Measurements from ENCODE around the gene SMCHD1. TPM values are rescaled to one million over a fixed set of nuclear protein-coding genes. Genes with fewer than 3 reads are reported as not detected.
"Not testable (repeated sequence)": the region's sequence is repeated elsewhere in the genome, so short reads cannot be mapped to it uniquely, and the experiment has no call there.

The SMCHD1 gene
- total RNA-seq, 2 experiments from 2014 or later = 195 to 215 TPM

- CTCF ChIA-PET = interaction anchor here (0.7 kb wide), 1 partner anchor 87 kb away, joined by 5 read pairs; no protein-coding TSS in a partner anchor
- H3K36me3 Mint-ChIP-seq (ENCODE audit: low read depth) = peaks cover 69% of the 10 kb centered on the region
- peaks cover 57% of the 10 kb centered on the region for H3K4me1 Mint-ChIP-seq
- H3K9me3 Mint-ChIP-seq, H3K4me3 Mint-ChIP-seq, H3K27me3 Mint-ChIP-seq, H3K27ac Mint-ChIP-seq, POLR2A ChIA-PET, DNase-seq: not testable (repeated sequence)
Observed at GRCh38 chr18:2662288-2662687, 6.8 kb downstream of the SMCHD1 start.

GRCh38 chr18:2662990-2663389 lies 7.5 kb downstream of the SMCHD1 start:
- peak overlapping the region; percentile 25 for H3K27ac Mint-ChIP-seq
- DNase-seq = no peak
- H3K4me3 Mint-ChIP-seq = no peak overlapping the region
- peaks cover 4% of the 10 kb centered on the region for H3K9me3 Mint-ChIP-seq
- peaks cover 67% of the 10 kb centered on the region for H3K36me3 Mint-ChIP-seq (ENCODE audit: low read depth)
- CTCF ChIA-PET = interaction anchor here (0.6 to 0.7 kb wide), 3 partner anchors 21 to 88 kb away, joined by 3 to 5 read pairs (median 3); no protein-coding TSS in a partner anchor
- no peaks in the 10 kb centered on the region for H3K27me3 Mint-ChIP-seq
- H3K4me1 Mint-ChIP-seq = peaks cover 58% of the 10 kb centered on the region
- POLR2A ChIA-PET = no interaction called here

- Mint-ChIP-seq H3K9me3 (no peaks in the 10 kb centered on the region), H3K4me1 (peaks cover 52% of the 10 kb centered on the region), H3K27ac (no peak overlapping the region), H3K27me3 (no peaks in the 10 kb centered on the region), H3K36me3 (ENCODE audit: low read depth) (peaks cover 87% of the 10 kb centered on the region), H3K4me3 (no peak overlapping the region)
- ChIA-PET CTCF (interaction anchor here (0.6 to 1.2 kb wide), 3 partner anchors 10 to 102 kb away, joined by 3 to 5 read pairs (median 3); no protein-coding TSS in a partner anchor), POLR2A (interaction anchor here (0.7 kb wide), 1 partner anchor 8 kb away, joined by 3 read pairs; no protein-coding TSS in a partner anchor)
- DNase-seq = no peak
Observed at GRCh38 chr18:2672410-2672809, 16.9 kb downstream of the SMCHD1 start.

GRCh38 chr18:2672872-2673271 lies 17.3 kb downstream of the SMCHD1 start:
- ChIA-PET CTCF (interaction anchor here (0.6 to 1.2 kb wide), 2 partner anchors 10 to 102 kb away, joined by 3 to 5 read pairs; no protein-coding TSS in a partner anchor), POLR2A (interaction anchor here (0.7 kb wide), 1 partner anchor 8 kb away, joined by 3 read pairs; no protein-coding TSS in a partner anchor)
- peaks cover 91% of the 10 kb centered on the region for H3K36me3 Mint-ChIP-seq (ENCODE audit: low read depth)
- H3K27ac Mint-ChIP-seq = no peak overlapping the region
- no peak overlapping the region for H3K4me3 Mint-ChIP-seq
- peaks cover 52% of the 10 kb centered on the region for H3K4me1 Mint-ChIP-seq
- H3K27me3 Mint-ChIP-seq = no peaks in the 10 kb centered on the region
- no peaks in the 10 kb centered on the region for H3K9me3 Mint-ChIP-seq
- DNase-seq = no peak

- H3K9me3 Mint-ChIP-seq, DNase-seq, H3K27ac Mint-ChIP-seq, CTCF ChIA-PET, H3K4me3 Mint-ChIP-seq, H3K27me3 Mint-ChIP-seq, POLR2A ChIA-PET: not testable (repeated sequence)
- Mint-ChIP-seq H3K36me3 (ENCODE audit: low read depth) (peaks cover 78% of the 10 kb centered on the region), H3K4me1 (peaks cover 63% of the 10 kb centered on the region)
Observed at GRCh38 chr18:2678933-2679332, 23.4 kb downstream of the SMCHD1 start.

GRCh38 chr18:2680216-2680792 lies 24.8 kb downstream of the SMCHD1 start:
- peak overlapping the region; percentile 33 for H3K27ac Mint-ChIP-seq
- ChIA-PET CTCF (interaction anchor here (0.9 kb wide), 1 partner anchor 34 kb away, joined by 3 read pairs; no protein-coding TSS in a partner anchor), POLR2A (interaction anchor here (0.6 kb wide), 1 partner anchor 52 kb away, joined by 3 read pairs; no protein-coding TSS in a partner anchor)
- H3K4me1 Mint-ChIP-seq = peaks cover 59% of the 10 kb centered on the region
- no peaks in the 10 kb centered on the region for H3K9me3 Mint-ChIP-seq
- H3K27me3 Mint-ChIP-seq = no peaks in the 10 kb centered on the region
- peaks cover 74% of the 10 kb centered on the region for H3K36me3 Mint-ChIP-seq (ENCODE audit: low read depth)
- DNase-seq = no peak
- H3K4me3 Mint-ChIP-seq = no peak overlapping the region

- Mint-ChIP-seq H3K4me1 (peaks cover 66% of the 10 kb centered on the region), H3K4me3 (no peak overlapping the region), H3K27me3 (no peaks in the 10 kb centered on the region), H3K9me3 (peaks cover 15% of the 10 kb centered on the region), H3K27ac (peak overlapping the region; percentile 72), H3K36me3 (ENCODE audit: low read depth) (peaks cover 75% of the 10 kb centered on the region)
- POLR2A ChIA-PET = interaction anchor here (0.6 kb wide), 1 partner anchor 48 kb away, joined by 4 read pairs; no protein-coding TSS in a partner anchor
- CTCF ChIA-PET = interaction anchor here (0.7 to 1.2 kb wide), 8 partner anchors 10 to 139 kb away, joined by 3 to 4 read pairs (median 3); no protein-coding TSS in a partner anchor
- DNase-seq = no peak
Observed at GRCh38 chr18:2681993-2682603, 26.6 kb downstream of the SMCHD1 start.

- peak overlapping the region; percentile 71 for H3K27ac Mint-ChIP-seq
- H3K4me1 Mint-ChIP-seq = peaks cover 73% of the 10 kb centered on the region
- peak overlapping the region; percentile 8 for H3K4me3 Mint-ChIP-seq
- CTCF ChIA-PET = interaction anchor here (0.6 to 1.5 kb wide), 6 partner anchors 10 to 100 kb away, joined by 3 to 8 read pairs (median 4); no protein-coding TSS in a partner anchor
- peaks cover 15% of the 10 kb centered on the region for H3K9me3 Mint-ChIP-seq
- peaks cover 77% of the 10 kb centered on the region for H3K36me3 Mint-ChIP-seq (ENCODE audit: low read depth)
- H3K27me3 Mint-ChIP-seq = no peaks in the 10 kb centered on the region
- POLR2A ChIA-PET = interaction anchor here (1.0 kb wide), 1 partner anchor 77 kb away, joined by 3 read pairs; no protein-coding TSS in a partner anchor
- no peak for DNase-seq
Observed at GRCh38 chr18:2683055-2683454, 27.5 kb downstream of the SMCHD1 start.

GRCh38 chr18:2686349-2686968 lies 30.9 kb downstream of the SMCHD1 start:
- DNase-seq = no peak
- peaks cover 72% of the 10 kb centered on the region for H3K36me3 Mint-ChIP-seq (ENCODE audit: low read depth)
- peaks cover 15% of the 10 kb centered on the region for H3K9me3 Mint-ChIP-seq
- peaks cover 64% of the 10 kb centered on the region for H3K4me1 Mint-ChIP-seq
- ChIA-PET CTCF (interaction anchor here (0.6 to 1.5 kb wide), 3 partner anchors 11 to 115 kb away, joined by 3 to 4 read pairs (median 4); partner anchors contain the start of genes METTL4 and NDC80), POLR2A (interaction anchor here (0.6 to 0.7 kb wide), 3 partner anchors 12 to 81 kb away, joined by 4 to 6 read pairs (median 5); no protein-coding TSS in a partner anchor)
- no peak overlapping the region for H3K4me3 Mint-ChIP-seq
- peak overlapping the region; percentile 52 for H3K27ac Mint-ChIP-seq
- no peaks in the 10 kb centered on the region for H3K27me3 Mint-ChIP-seq

- CTCF ChIA-PET = interaction anchor here (1.1 to 1.3 kb wide), 3 partner anchors 13 to 93 kb away, joined by 3 to 5 read pairs (median 5); no protein-coding TSS in a partner anchor
- Mint-ChIP-seq H3K4me1 (peaks cover 59% of the 10 kb centered on the region), H3K4me3 (no peak overlapping the region), H3K36me3 (ENCODE audit: low read depth) (peaks cover 74% of the 10 kb centered on the region), H3K27me3 (no peaks in the 10 kb centered on the region), H3K9me3 (peaks cover 15% of the 10 kb centered on the region), H3K27ac (peak overlapping the region; percentile 66)
- DNase-seq = no peak
- POLR2A ChIA-PET = interaction anchor here (0.7 kb wide), 1 partner anchor 82 kb away, joined by 4 read pairs; no protein-coding TSS in a partner anchor
Observed at GRCh38 chr18:2687390-2688001, 32.0 kb downstream of the SMCHD1 start.

GRCh38 chr18:2692508-2692907 lies 37.0 kb downstream of the SMCHD1 start:
- Mint-ChIP-seq H3K36me3 (ENCODE audit: low read depth) (peaks cover 72% of the 10 kb centered on the region), H3K4me1 (peaks cover 29% of the 10 kb centered on the region), H3K4me3 (no peak overlapping the region), H3K27me3 (no peaks in the 10 kb centered on the region), H3K27ac (no peak overlapping the region), H3K9me3 (no peaks in the 10 kb centered on the region)
- ChIA-PET POLR2A (no interaction called here), CTCF (interaction anchor here (1.3 to 1.9 kb wide), 2 partner anchors 8 to 9 kb away, joined by 3 to 8 read pairs; no protein-coding TSS in a partner anchor)
- no peak for DNase-seq

- H3K9me3 Mint-ChIP-seq = no peaks in the 10 kb centered on the region
- peak overlapping the region; percentile 41 for H3K27ac Mint-ChIP-seq
- H3K27me3 Mint-ChIP-seq = no peaks in the 10 kb centered on the region
- no peak for DNase-seq
- peaks cover 79% of the 10 kb centered on the region for H3K36me3 Mint-ChIP-seq (ENCODE audit: low read depth)
- ChIA-PET POLR2A (no interaction called here), CTCF (interaction anchor here (0.9 to 1.3 kb wide), 5 partner anchors 12 to 82 kb away, joined by 3 to 6 read pairs (median 4); no protein-coding TSS in a partner anchor)
- peaks cover 16% of the 10 kb centered on the region for H3K4me1 Mint-ChIP-seq
- no peak overlapping the region for H3K4me3 Mint-ChIP-seq
Observed at GRCh38 chr18:2697184-2697583, 41.7 kb downstream of the SMCHD1 start.
